ENCODE data around the gene CSF3. TPM values are rescaled to one million over a fixed set of nuclear protein-coding genes. Genes with fewer than 3 reads are reported as not detected.

Gene CSF3, protein sequence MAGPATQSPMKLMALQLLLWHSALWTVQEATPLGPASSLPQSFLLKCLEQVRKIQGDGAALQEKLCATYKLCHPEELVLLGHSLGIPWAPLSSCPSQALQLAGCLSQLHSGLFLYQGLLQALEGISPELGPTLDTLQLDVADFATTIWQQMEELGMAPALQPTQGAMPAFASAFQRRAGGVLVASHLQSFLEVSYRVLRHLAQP
- not detected for total RNA-seq

GRCh38 chr17:40015005-40015997 is at the start of gene CSF3:
TSS of gene CSF3 (plus strand) at chr17:40015440. CDS start at chr17:40015475, 35 bp downstream.
- TF ChIP-seq POLR2A (IDR thresholded peaks at IDR 0.05) (peak in 1 of 2 donors; percentile 15), CTCF (IDR thresholded peaks at IDR 0.05) (no peak)

DNA sequence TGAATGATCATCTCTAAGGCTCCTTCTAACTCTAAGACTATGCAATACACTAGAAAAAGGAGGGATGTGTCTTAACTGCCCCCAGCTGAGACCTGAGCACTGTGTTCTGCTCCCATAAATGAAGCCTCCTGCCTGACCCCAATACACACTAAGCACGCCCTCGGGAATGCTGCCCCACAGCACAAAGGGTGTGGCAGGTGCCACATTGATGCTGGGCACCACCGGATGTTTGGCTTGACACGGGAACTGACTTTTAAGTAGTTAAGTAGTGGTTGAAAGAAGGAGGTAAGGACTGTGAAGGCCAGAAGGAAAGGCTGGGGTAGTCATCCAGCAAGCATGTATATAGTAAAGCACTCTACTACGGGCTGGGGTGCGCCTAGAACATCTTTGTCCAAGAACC is 48.5 kb upstream of the CSF3 start:
- Histone ChIP-seq H3K4me3 (no peak overlapping the region), H3K27me3 (no peaks in the 10 kb centered on the region), H3K9me3 (no peaks in the 10 kb centered on the region), H3K4me1 (peaks cover 0 to 3% (median 0%) of the 10 kb centered on the region in 4 donors), H3K36me3 (no peaks in the 10 kb centered on the region), H3K27ac (no peak overlapping the region)
- no peak for DNase-seq
- TF ChIP-seq CTCF (IDR thresholded peaks at IDR 0.05) (no peak), POLR2A (IDR thresholded peaks at IDR 0.05) (no peak)

More at GRCh38 chr17:40015005-40015997, at the start of gene CSF3:
- Histone ChIP-seq H3K4me3 (no peak within 1 kb of the TSS), H3K36me3 (peaks cover 0 to 12% (median 0%) of the 10 kb centered on the region in 3 donors), H3K27me3 (no peaks in the 10 kb centered on the region), H3K27ac (peak within 1 kb of the TSS in 2 of 4 donors; percentile 15 to 23), H3K9me3 (no peaks in the 10 kb centered on the region), H3K4me1 (peaks cover 0 to 30% (median 4%) of the 10 kb centered on the region in 4 donors)
- DNase-seq: peak in 2 of 3 donors; percentile 62 to 69

DNA sequence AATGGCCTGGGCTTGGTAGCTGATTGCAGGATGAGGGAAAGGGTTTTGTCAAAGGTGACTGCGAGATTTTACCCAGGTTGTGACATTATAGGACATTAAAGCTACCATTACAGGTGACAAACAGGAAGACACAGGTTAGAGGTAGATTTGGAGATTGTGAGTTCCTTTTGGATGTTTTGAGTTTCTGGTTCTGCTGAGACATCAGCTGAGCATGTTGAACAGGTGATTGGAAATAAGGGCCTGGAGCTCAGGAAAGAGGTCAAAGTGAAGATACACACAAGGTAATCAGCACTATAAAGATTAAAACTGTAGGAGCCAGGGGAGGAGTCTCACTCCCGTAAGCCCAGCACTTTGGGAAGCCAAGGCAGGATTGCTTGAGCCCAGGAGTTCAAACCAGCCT is 46.5 kb upstream of the CSF3 start:
- Histone ChIP-seq H3K27ac (no peak overlapping the region), H3K4me1 (peaks cover 0 to 3% (median 0%) of the 10 kb centered on the region in 4 donors), H3K36me3 (no peaks in the 10 kb centered on the region), H3K4me3 (no peak overlapping the region), H3K27me3 (no peaks in the 10 kb centered on the region), H3K9me3 (no peaks in the 10 kb centered on the region)
- TF ChIP-seq POLR2A (IDR thresholded peaks at IDR 0.05) (no peak), CTCF (IDR thresholded peaks at IDR 0.05) (no peak)
- DNase-seq: no peak

DNA sequence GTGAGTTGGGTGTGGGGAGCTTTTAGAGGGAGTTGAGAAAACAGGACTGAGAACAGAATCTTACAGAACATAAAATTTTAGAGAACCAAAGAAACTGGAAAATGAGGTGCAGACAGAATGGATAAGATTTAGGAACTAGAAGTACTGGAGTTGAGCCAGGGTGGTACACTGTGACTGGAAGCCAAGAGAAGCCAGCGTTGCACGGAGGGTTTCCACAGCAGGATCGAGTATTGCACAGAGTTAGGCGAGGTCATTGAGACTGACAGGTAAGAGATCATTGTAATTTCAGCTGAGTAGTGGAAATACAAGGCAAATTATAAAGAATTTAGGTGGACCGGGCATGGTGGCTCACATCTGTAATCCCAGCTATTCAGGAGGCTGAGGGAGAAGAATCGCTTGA is 45.9 kb upstream of the CSF3 start:
- H3K36me3 ChIP-seq: no peaks in the 10 kb centered on the region
- no peak overlapping the region for H3K27ac ChIP-seq
- H3K9me3 ChIP-seq: no peaks in the 10 kb centered on the region
- H3K4me3 ChIP-seq: no peak overlapping the region
- H3K4me1 ChIP-seq: peaks cover 0 to 3% (median 0%) of the 10 kb centered on the region in 4 donors
- TF ChIP-seq CTCF (IDR thresholded peaks at IDR 0.05) (no peak), POLR2A (IDR thresholded peaks at IDR 0.05) (no peak)
- H3K27me3 ChIP-seq: no peaks in the 10 kb centered on the region
- no peak for DNase-seq

DNA sequence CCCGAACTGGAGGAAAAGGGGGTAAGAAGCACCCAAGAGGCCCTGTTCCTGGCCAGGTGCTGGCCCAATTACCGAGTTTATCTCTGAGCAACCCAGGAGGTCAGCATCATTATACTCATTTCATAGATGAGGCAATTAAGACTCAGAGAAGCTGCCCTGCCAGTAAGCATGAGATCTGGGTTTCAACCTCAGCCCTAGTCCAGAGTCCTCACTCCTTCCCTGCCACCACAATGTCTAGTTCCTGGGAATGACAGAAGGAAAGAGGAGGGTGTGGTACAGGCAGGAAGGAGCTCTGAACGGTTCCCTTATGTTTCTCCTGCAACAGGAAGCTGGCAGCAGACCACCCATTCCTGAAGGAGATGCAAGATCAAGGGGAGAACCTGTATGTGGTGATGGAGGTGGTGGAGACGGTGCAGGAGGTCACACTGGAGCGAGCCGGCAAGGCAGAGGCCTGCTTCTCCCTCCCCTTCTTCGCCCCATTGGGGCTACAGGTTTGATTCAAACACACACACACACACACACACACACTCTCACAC is 45.0 kb upstream of the CSF3 start:
- Histone ChIP-seq H3K9me3 (no peaks in the 10 kb centered on the region), H3K4me1 (peaks cover 0 to 3% (median 0%) of the 10 kb centered on the region in 4 donors), H3K36me3 (no peaks in the 10 kb centered on the region), H3K27me3 (no peaks in the 10 kb centered on the region), H3K4me3 (no peak overlapping the region), H3K27ac (no peak overlapping the region)
- DNase-seq: peak in 1 of 3 donors; percentile 53
- TF ChIP-seq POLR2A (IDR thresholded peaks at IDR 0.05) (no peak), CTCF (IDR thresholded peaks at IDR 0.05) (no peak)
